GM18909 (cell line): ENCODE results near the gene CD36.
"Not testable (repeated sequence)": the region's sequence is repeated elsewhere in the genome, so short reads cannot be mapped to it uniquely, and the experiment has no call there.

Experiments used
- ATAC-seq: cut with Tn5 transposase; IDR thresholded peaks from one replicate; pipeline ENCODE4 v1.9.1; 2021; ENCODE audit warnings: mild to moderate bottlenecking; ENCODE audit not compliant: unreplicated experiment, poor library complexity

The CD36 gene

DNA sequence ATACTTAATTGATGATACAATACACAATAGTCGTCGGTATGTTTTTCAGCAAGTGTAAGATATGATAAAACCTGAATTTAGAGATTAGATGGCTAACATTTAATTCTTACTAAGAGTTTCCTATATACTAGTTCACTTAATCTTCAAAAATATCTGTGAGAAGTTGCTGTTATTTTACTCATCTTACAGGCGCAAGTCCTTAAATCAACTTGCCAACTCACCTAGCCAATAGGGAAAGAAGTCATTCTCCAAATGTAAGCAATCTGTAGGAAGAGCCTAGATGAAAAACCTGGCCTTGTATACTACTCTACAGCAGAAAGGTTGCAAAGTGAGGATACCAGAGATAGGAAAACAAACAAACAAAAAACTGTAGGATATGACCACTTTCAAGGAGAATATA lies 10.6 kb downstream of the CD36 start:
- ATAC-seq = no peak

DNA sequence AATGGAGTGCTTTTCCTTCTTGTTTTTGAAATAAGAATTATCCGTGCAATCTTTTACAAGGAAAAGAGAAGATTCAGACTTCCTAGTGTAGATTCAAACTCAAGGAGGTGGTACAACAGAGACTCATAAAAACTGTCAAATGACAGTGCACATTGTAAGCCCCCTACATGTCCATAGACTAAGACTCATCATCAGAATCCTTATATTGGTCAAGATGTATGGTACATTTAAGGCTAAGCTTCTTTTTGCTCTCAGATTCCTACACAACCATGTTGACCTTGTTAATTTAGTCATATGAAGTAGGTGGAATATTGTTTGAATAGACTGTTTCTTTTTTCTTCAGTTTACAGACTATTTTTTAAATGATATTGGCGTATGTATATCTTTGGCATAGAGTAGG lies 11.6 kb downstream of the CD36 start:
- ATAC-seq = no peak

DNA sequence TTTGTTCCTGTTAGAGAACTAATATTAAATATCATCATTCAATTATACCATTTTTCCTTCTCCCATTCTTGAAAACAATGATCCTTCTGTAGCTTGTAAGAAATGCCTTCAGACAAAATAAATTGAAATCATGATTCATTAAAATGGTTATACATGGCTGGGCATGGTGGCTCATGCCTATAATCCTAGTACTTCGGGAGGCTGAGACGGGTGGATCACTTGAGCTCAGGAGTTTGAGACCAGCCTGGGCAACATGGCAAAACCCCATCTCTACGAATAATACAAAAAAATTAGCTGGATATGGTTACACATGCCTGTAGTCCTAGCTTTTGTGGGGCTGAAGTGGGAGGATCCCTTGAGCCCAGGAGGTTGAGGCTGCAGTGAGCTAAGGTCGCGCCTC lies 13.0 kb downstream of the CD36 start:
- no peak for ATAC-seq

DNA sequence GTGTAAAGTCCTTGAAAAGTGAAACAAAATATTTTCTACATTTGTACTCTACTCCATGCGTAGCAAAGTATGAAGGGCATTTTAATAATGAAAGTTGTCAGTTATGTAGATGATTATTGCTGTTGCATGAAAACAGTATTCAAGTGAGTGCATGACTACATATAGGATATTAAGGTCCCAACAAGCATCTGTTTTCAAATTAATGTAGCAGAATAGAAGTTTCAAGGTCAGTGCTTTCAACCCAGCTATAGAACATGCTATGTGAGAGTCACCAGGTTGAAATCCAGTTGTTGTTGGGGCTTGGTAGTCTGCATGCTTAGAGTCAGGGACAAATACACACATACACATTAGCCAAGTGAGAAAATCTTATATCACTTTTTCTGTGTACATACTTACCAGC lies 14.8 kb downstream of the CD36 start:
- ATAC-seq = no peak

DNA sequence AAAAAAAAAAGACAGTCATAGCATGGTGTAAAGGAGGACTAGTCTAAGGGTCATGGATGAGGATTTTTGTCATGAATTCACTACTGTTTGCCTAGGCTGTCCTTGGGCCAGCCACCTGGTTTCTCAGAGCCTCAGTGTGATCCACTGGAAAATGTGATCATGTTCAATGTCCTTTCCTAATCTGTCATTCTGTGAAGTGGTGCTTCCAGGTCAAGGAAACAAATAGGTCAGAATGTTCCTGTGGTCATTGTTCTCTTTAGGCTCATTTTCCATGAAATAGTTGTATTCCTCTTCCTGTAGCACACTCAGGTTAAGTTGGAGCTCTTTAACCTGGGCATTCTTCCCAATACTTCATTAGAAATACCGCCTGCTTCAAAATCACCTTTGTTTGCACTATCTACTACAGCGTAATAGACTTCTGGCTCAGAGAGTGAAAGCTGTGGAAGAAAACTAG lies 16.5 kb downstream of the CD36 start:
- ATAC-seq = no peak

- ATAC-seq = no peak
Measured at GRCh38 chr7:80656029-80656428, 17.6 kb downstream of the CD36 start.

- ATAC-seq = peak; percentile 76
Measured at GRCh38 chr7:80659120-80660055, 20.9 kb downstream of the CD36 start.

- no peak for ATAC-seq
Measured at GRCh38 chr7:80660939-80661338, 22.5 kb downstream of the CD36 start.

GRCh38 chr7:80661729-80662128 lies 23.3 kb downstream of the CD36 start:
- ATAC-seq = no peak

DNA sequence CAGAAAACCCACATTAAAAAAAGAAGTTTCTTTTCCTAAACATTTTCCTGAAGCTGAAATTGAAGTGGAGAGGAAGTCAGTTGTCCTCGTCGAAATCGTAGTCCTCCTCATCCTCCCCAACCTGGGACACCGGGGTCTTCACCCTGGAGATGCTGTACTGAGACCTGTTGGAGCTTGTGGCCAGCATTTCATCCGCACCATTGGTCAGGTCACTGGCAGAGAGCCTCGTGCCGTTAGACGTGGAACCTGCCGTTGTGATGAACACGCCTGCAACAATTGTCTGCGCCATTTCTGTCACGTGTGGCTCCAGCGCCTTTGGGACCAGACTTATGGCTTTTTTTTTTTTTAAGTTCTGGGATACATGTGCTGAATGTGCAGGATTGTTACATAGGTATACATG lies 23.8 kb downstream of the CD36 start:
- no peak for ATAC-seq

- no peak for ATAC-seq
Measured at GRCh38 chr7:80665526-80665925, 27.1 kb downstream of the CD36 start.

GRCh38 chr7:80666376-80666775 lies 27.9 kb downstream of the CD36 start:
- ATAC-seq = no peak

GRCh38 chr7:80669367-80669766 lies 30.9 kb downstream of the CD36 start:
- ATAC-seq = not testable (repeated sequence)

DNA sequence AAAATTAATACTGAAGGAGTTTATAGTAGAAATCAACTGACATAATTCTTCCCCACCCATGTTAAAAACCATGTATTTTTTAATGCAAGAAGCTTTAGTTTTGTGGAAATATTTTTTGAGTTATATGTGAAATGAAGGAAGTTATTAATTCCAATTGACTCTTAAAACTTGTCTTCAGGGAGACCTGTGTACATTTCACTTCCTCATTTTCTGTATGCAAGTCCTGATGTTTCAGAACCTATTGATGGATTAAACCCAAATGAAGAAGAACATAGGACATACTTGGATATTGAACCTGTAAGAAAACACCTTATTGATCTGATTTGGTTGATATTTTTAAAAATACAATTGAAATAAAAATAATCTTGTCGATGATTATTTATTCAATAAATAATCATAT lies 33.3 kb downstream of the CD36 start:
- ATAC-seq = no peak

DNA sequence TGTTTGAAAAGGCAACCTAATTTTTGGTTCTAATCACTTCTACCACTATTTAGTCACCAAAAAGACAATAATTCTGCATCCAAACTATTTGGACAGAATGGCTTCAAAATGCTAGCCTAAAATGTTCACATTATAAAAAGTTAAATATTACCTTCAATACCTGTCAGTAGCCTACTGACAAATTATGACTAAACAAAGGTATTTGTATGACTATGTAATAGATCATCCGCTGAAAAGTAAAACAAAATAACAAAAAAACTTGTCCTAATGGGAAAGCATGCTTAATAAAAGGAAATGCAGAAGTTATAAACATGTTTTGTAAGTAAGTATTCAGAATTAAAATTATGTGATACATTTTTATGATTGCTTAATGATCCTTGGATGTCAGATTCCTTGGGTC lies 36.6 kb downstream of the CD36 start:
- ATAC-seq = no peak

DNA sequence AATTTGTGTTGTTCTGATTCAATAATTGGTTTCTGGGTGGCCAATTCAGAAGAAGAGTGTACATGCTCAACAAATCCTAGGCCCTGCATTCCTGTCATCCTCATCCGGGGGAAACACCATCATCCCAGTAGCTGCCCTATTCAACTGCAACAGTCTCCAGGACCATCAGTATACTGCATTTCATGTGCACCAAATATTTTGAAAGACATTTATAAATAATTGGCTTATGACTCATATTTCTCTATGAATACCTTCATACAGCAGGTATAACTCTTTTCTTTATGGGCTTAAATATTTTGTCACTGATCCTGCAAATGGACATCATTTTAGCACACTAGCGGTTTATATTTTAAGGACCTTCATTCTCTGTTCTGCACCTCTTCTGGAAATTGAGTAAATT lies 38.0 kb downstream of the CD36 start:
- no peak for ATAC-seq

DNA sequence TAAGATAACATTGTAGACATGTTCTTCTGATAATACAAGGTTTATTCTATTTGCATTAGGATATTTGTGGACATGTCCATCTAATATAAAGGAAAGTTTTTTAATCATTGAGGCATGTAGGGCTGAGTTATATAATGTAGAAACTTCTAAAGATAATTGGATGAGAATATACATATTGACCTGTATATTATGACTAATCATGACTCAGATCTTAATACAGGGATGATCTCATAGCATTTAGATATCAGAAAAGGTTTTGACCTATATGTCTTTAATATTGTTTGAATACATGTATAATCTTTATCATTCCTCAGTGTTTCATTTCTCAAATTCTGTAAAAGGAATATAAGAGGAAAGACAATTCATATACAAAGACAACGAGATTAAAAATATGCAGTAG lies 39.2 kb downstream of the CD36 start:
- ATAC-seq = no peak

DNA sequence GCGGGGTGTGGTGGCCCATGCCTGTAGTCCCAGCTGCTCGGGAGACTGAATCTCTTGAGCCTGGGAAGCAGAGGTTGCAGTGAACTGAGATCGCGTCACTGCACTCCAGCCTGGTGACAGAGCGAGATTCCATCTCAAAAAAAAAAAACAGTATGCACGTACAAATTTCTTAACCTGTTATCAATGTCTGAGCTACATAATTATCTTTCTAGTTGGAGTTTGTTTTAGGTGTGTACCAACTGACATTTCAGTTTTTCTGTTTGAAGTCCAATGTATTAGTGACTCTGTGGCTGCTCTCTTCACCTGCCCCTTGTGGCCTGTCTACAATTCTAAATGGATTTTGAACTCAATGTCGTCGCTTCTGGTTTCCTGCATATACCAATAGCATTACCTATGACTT lies 40.3 kb downstream of the CD36 start:
- ATAC-seq = no peak

GRCh38 chr7:80679921-80680907 lies 41.8 kb downstream of the CD36 start:
- no peak for ATAC-seq

GRCh38 chr7:80681272-80681885 lies 42.9 kb downstream of the CD36 start:
- no peak for ATAC-seq

DNA sequence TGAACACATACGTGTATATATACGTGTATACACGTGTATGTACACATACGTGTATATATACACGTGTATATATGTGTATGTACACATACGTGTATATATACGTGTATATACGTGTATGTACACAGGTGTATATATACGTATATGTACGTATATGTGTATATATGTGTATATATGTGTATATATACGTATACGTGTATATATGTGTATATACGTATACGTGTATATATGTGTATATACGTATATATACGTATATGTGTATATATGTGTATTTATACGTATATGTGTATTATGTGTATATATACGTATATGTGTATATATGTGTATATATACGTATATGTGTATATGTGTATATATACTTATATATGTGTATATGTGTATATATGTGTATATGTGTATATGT lies 44.3 kb downstream of the CD36 start:
- no peak for ATAC-seq
